HEK293 (cell line): Measurements from ENCODE around the gene UCKL1.
A peak's percentile ranks its signal among the peaks of the same experiment; 100 is the strongest.

Experiments used
- CTCF ChIA-PET: fragments of 350-600 bp; formaldehyde crosslinking; extraction: SDS; loops from one replicate; lab custom pipeline; 2021; ENCODE audit warnings: antibody characterized with exemption; lab: Yijun Ruan, JAX
- POLR2A ChIA-PET: fragments of 300-600 bp; formaldehyde crosslinking; extraction: SDS; loops from one replicate; lab custom pipeline; 2020; ENCODE audit warnings: antibody characterized with exemption, inconsistent platforms; lab: Yijun Ruan, JAX
- H3K27ac ChIP-seq: fragments of 200-500 bp; sonication (Bioruptor generic); 2 replicates; pipeline ENCODE4 v1.5.1; 2014; ENCODE audit warnings: low read depth, low read length, control low read depth, inconsistent platforms; ENCODE audit errors: extremely low read depth
- H3K36me3 ChIP-seq, 2 experiments: fragments of 200-500 bp in 1 of 2; sonication (Bioruptor generic) in 1 of 2; 1 replicate in 1 of 2; 2 replicates in 1 of 2; pipeline ENCODE4 v1.5.1; 2014 to 2017; ENCODE audit warnings: inconsistent platforms in 2 of 2, low read length in 2 of 2; ENCODE audit not compliant: control insufficient read depth in 2 of 2, insufficient read depth in 1 of 2
- H3K4me1 ChIP-seq: fragments of 200-500 bp; sonication (Bioruptor generic); 2 replicates; pipeline ENCODE4 v1.5.1; 2014; ENCODE audit warnings: mild to moderate bottlenecking, low read length, inconsistent platforms; ENCODE audit not compliant: control insufficient read depth, insufficient read depth
- H3K4me3 ChIP-seq: 2 replicates; pipeline ENCODE4 v1.5.1; 2011; ENCODE audit warnings: low read depth, mild to moderate bottlenecking, control low read depth, low read length, moderate library complexity
- H3K9me3 ChIP-seq: fragments of 200-500 bp; sonication (Bioruptor generic); 2 replicates; pipeline ENCODE4 v1.5.1; 2014; ENCODE audit warnings: low read depth, low read length, inconsistent platforms; ENCODE audit not compliant: control insufficient read depth, insufficient read depth
- HIC1 ChIP-seq: fragments of 450-650 bp; formaldehyde crosslinking; IDR thresholded peaks from 2 replicates; pipeline ENCODE4 v1.5.1; 2016; ENCODE audit warnings: missing biosample characterization, missing genetic modification characterization
- IKZF3 ChIP-seq: fragments of 450-650 bp; IDR thresholded peaks from 2 replicates; pipeline ENCODE4 v1.5.0; 2018; ENCODE audit warnings: missing biosample characterization, mild to moderate bottlenecking, missing genetic modification characterization, moderate library complexity
- KLF1 ChIP-seq: fragments of 450-650 bp; formaldehyde crosslinking; IDR thresholded peaks from 2 replicates; pipeline ENCODE4 v1.5.1; 2016; ENCODE audit warnings: missing biosample characterization, missing genetic modification characterization
- KLF16 ChIP-seq: fragments of 450-650 bp; formaldehyde crosslinking; IDR thresholded peaks from 2 replicates; pipeline ENCODE4 v1.5.1; 2017; ENCODE audit warnings: missing biosample characterization, missing genetic modification characterization
- KLF9 ChIP-seq: fragments of 450-650 bp; formaldehyde crosslinking; IDR thresholded peaks from 2 replicates; pipeline ENCODE4 v1.5.1; 2016; ENCODE audit warnings: missing biosample characterization, missing genetic modification characterization, low read depth
- PRDM10 ChIP-seq: fragments of 450-650 bp; formaldehyde crosslinking; IDR thresholded peaks from 2 replicates; pipeline ENCODE4 v1.5.1; 2016; ENCODE audit warnings: missing biosample characterization, missing genetic modification characterization
- RBAK ChIP-seq: fragments of 450-650 bp; formaldehyde crosslinking; IDR thresholded peaks from 2 replicates; pipeline ENCODE4 v1.5.1; 2016; ENCODE audit warnings: missing biosample characterization, missing genetic modification characterization
- SCRT2 ChIP-seq: fragments of 450-650 bp; formaldehyde crosslinking; IDR thresholded peaks from 2 replicates; pipeline ENCODE4 v1.5.1; 2016; ENCODE audit warnings: missing biosample characterization, missing genetic modification characterization
- ZBTB6 ChIP-seq: fragments of 450-650 bp; formaldehyde crosslinking; IDR thresholded peaks from 2 replicates; pipeline ENCODE4 v1.5.1; 2017; ENCODE audit warnings: missing biosample characterization, missing genetic modification characterization
- ZBTB8A ChIP-seq: fragments of 450-650 bp; formaldehyde crosslinking; IDR thresholded peaks from 2 replicates; pipeline ENCODE4 v1.5.1; 2016; ENCODE audit warnings: missing biosample characterization, missing genetic modification characterization
- ZFP69B ChIP-seq: fragments of 450-650 bp; formaldehyde crosslinking; IDR thresholded peaks from 2 replicates; pipeline ENCODE4 v1.5.1; 2016; ENCODE audit warnings: missing biosample characterization, missing genetic modification characterization
- ZNF112 ChIP-seq: fragments of 450-650 bp; formaldehyde crosslinking; IDR thresholded peaks from 2 replicates; pipeline ENCODE4 v1.5.0; 2017; ENCODE audit warnings: missing biosample characterization, missing genetic modification characterization
- ZNF121 ChIP-seq: fragments of 450-650 bp; formaldehyde crosslinking; IDR thresholded peaks from 2 replicates; pipeline ENCODE4 v1.5.1; 2016; ENCODE audit warnings: missing biosample characterization, missing genetic modification characterization
- ZNF133 ChIP-seq: fragments of 450-650 bp; formaldehyde crosslinking; IDR thresholded peaks from 2 replicates; pipeline ENCODE4 v1.5.1; 2016; ENCODE audit warnings: missing biosample characterization, missing genetic modification characterization
- ZNF311 ChIP-seq: fragments of 450-650 bp; formaldehyde crosslinking; IDR thresholded peaks from 2 replicates; pipeline ENCODE4 v1.5.1; 2017; ENCODE audit warnings: missing biosample characterization, missing genetic modification characterization, borderline replicate concordance
- ZNF335 ChIP-seq: fragments of 450-650 bp; formaldehyde crosslinking; conservative IDR thresholded peaks from 2 replicates; pipeline ENCODE4 v1.5.1; 2016; ENCODE audit warnings: missing biosample characterization, missing genetic modification characterization
- ZNF426 ChIP-seq: fragments of 450-650 bp; formaldehyde crosslinking; IDR thresholded peaks from 2 replicates; pipeline ENCODE4 v1.5.1; 2017; ENCODE audit warnings: missing biosample characterization, missing genetic modification characterization, mild to moderate bottlenecking, inconsistent platforms, moderate library complexity
- ZNF518A ChIP-seq: fragments of 450-650 bp; formaldehyde crosslinking; conservative IDR thresholded peaks from 2 replicates; pipeline ENCODE4 v1.5.1; 2016; ENCODE audit warnings: low read depth, missing biosample characterization, missing genetic modification characterization
- ZNF624 ChIP-seq: fragments of 450-650 bp; formaldehyde crosslinking; IDR thresholded peaks from 2 replicates; pipeline ENCODE4 v1.5.1; 2017; ENCODE audit warnings: missing biosample characterization, missing genetic modification characterization
- ZNF645 ChIP-seq: fragments of 450-650 bp; formaldehyde crosslinking; IDR thresholded peaks from 2 replicates; pipeline ENCODE4; 2016; ENCODE audit warnings: missing biosample characterization, missing genetic modification characterization
- ZNF660 ChIP-seq: fragments of 450-650 bp; IDR thresholded peaks from 2 replicates; pipeline ENCODE4 v1.5.1; 2018; ENCODE audit warnings: missing biosample characterization, mild to moderate bottlenecking, missing genetic modification characterization
- ZNF785 ChIP-seq: fragments of 450-650 bp; formaldehyde crosslinking; IDR thresholded peaks from 2 replicates; pipeline ENCODE4 v1.5.1; 2016; ENCODE audit warnings: missing biosample characterization, missing genetic modification characterization

Gene UCKL1

GRCh38 chr20:63957004-63957689 lies 931 bp upstream of the UCKL1 start (continued):
- peak; percentile 57; the same call in 1 of the 2 replicates for TF ChIP-seq HIC1 (tag by site-specific recombination)
- TF ChIP-seq RBAK, result no peak
- peak; percentile 11; the same call in 1 of the 2 replicates for TF ChIP-seq ZFP69B (tag by site-specific recombination)
- no peak for TF ChIP-seq ZNF112
- TF ChIP-seq ZNF660 (tag by site-specific recombination), result no peak
- TF ChIP-seq KLF1, result peak; percentile 70; the same call in 1 of the 2 replicates
- peak; percentile 91 for TF ChIP-seq PRDM10 (tag by site-specific recombination)
- no peak for TF ChIP-seq ZNF785
- TF ChIP-seq IKZF3 (tag by site-specific recombination), result no peak
- no peak for TF ChIP-seq ZBTB6 (tag by site-specific recombination)
- no peak for TF ChIP-seq ZNF311
- no peak for TF ChIP-seq ZNF624
- no peak for TF ChIP-seq ZNF426 (tag by site-specific recombination)

GRCh38 chr20:63956664-63957003 lies 418 bp upstream of the UCKL1 start:
- Histone ChIP-seq H3K27ac (peak overlapping the region; percentile 62; the same call in 1 of the 2 replicates), H3K36me3 (peaks cover 0 to 36% of the 10 kb centered on the region in 2 experiments; a peak in 1 of 3 replicates), H3K9me3 (no peaks in the 10 kb centered on the region), H3K4me1 (peaks cover 4% of the 10 kb centered on the region; the same call in 1 of the 2 replicates), H3K4me3 (peak overlapping the region; percentile 36)
- ChIA-PET CTCF (interaction anchor here (0.6 to 1.2 kb wide), 4 partner anchors 18 to 64 kb away, joined by 3 to 5 read pairs (median 3); no protein-coding TSS in a partner anchor), POLR2A (interaction anchor here (0.6 to 2.7 kb wide), 14 partner anchors 7 to 215 kb away, joined by 3 to 21 read pairs (median 3); partner anchors contain the start of genes PRPF6, SAMD10, TCEA2 and TPD52L2)
- TF ChIP-seq KLF16 (peak; percentile 45; the same call in 1 of the 2 replicates), ZBTB8A (tag by site-specific recombination) (no peak), SCRT2 (tag by site-specific recombination) (0 out of 2 replicates have a peak, but pooled peaks have one; percentile 10), ZNF121 (tag by site-specific recombination) (no peak), KLF9 (tag by site-specific recombination) (peak; percentile 92), ZNF518A (no peak), ZNF133 (no peak), ZNF335 (tag by site-specific recombination) (peak; percentile 87), ZNF645 (no peak)
